GM23338 (cell line): ENCODE measurements around the gene SMAD1. TPM values are rescaled to one million over a fixed set of nuclear protein-coding genes. Genes with fewer than 3 reads are reported as not detected.

Experiments used
- ATAC-seq: fragments of 200-7000 bp; cut with Tn5 transposase; 3 replicates; pipeline ENCODE4 v1.9.1; 2020
- DNase-seq: peaks from one replicate; pipeline ENCODE4 v3.0.0-alpha.2; 2015; ENCODE audit warnings: low spot score
- H2AFZ ChIP-seq: fragments of 200-600 bp; sonication (generic); 2 replicates; pipeline ENCODE4 v1.8.0; 2016; ENCODE audit warnings: antibody characterized with exemption, mild to moderate bottlenecking, moderate library complexity
- H3F3A ChIP-seq: fragments of 200-600 bp; sonication (generic); replicated peaks from 2 replicates; pipeline ENCODE4 v1.8.0; 2017; ENCODE audit warnings: antibody characterized with exemption, mixed run types, low read depth
- H3K27ac ChIP-seq: fragments of 200-600 bp; sonication (generic); 2 replicates; pipeline ENCODE4 v1.6.1; 2016; ENCODE audit warnings: low read depth
- H3K27me3 ChIP-seq: fragments of 200-600 bp; sonication (generic); 2 replicates; pipeline ENCODE4 v1.8.0; 2016; ENCODE audit warnings: mild to moderate bottlenecking, mixed run types, moderate library complexity; ENCODE audit not compliant: insufficient read depth
- H3K36me3 ChIP-seq: fragments of 200-600 bp; sonication (generic); 2 replicates; pipeline ENCODE4 v1.8.0; 2016; ENCODE audit warnings: mild to moderate bottlenecking; ENCODE audit not compliant: insufficient read depth
- H3K4me1 ChIP-seq: fragments of 200-600 bp; sonication (generic); 2 replicates; pipeline ENCODE4 v1.8.0; 2016; ENCODE audit warnings: mild to moderate bottlenecking, moderate library complexity; ENCODE audit not compliant: insufficient read depth
- H3K4me2 ChIP-seq: fragments of 200-600 bp; sonication (generic); 2 replicates; pipeline ENCODE4 v1.7.1; 2017; ENCODE audit warnings: mixed run types
- H3K4me3 ChIP-seq: fragments of 200-600 bp; sonication (generic); 2 replicates; pipeline ENCODE4 v1.6.1; 2016; ENCODE audit warnings: mixed run types
- H3K79me2 ChIP-seq: fragments of 200-600 bp; sonication (generic); replicated peaks from 2 replicates; pipeline ENCODE4 v1.8.0; 2017; ENCODE audit warnings: mild to moderate bottlenecking; ENCODE audit not compliant: insufficient read depth
- H3K9me2 ChIP-seq: fragments of 200-600 bp; sonication (generic); 2 replicates; pipeline ENCODE4 v1.8.0; 2017; ENCODE audit not compliant: insufficient read depth
- H4K20me1 ChIP-seq: fragments of 200-600 bp; sonication (generic); replicated peaks from 2 replicates; pipeline ENCODE4 v1.8.0; 2017; ENCODE audit warnings: mild to moderate bottlenecking; ENCODE audit not compliant: insufficient read depth
- H3K27ac Mint-ChIP-seq: 2 replicates; pipeline ENCODE4 v1.8.0; 2020; ENCODE audit warnings: inconsistent platforms, mild to moderate bottlenecking, moderate library complexity, mixed read lengths
- H3K27me3 Mint-ChIP-seq: 3 replicates; pipeline ENCODE4 v1.8.0; 2022; ENCODE audit warnings: low read depth, mild to moderate bottlenecking, moderate library complexity, mixed read lengths, inconsistent platforms; ENCODE audit not compliant: insufficient read depth, poor library complexity
- H3K36me3 Mint-ChIP-seq: 3 replicates; pipeline ENCODE4 v1.8.0; 2021; ENCODE audit warnings: low read depth, mild to moderate bottlenecking, inconsistent platforms, moderate library complexity, mixed read lengths
- H3K4me1 Mint-ChIP-seq: 3 replicates; pipeline ENCODE4 v1.8.0; 2020; ENCODE audit warnings: mild to moderate bottlenecking, inconsistent platforms, mixed read lengths
- H3K4me3 Mint-ChIP-seq: 3 replicates; pipeline ENCODE4 v1.8.0; 2021; ENCODE audit warnings: moderate library complexity, mild to moderate bottlenecking, inconsistent platforms, mixed read lengths
- H3K9me3 Mint-ChIP-seq: 3 replicates; pipeline ENCODE4 v1.8.0; 2020; ENCODE audit warnings: moderate library complexity, mild to moderate bottlenecking, inconsistent platforms, mixed read lengths
- CREB1 ChIP-seq: fragments of 250-450 bp; sonication (Bioruptor Pico); IDR thresholded peaks from 2 replicates; pipeline ENCODE4 v1.5.0; 2020; ENCODE audit warnings: low read depth, mild to moderate bottlenecking, moderate library complexity
- EZH2 ChIP-seq: fragments of 200-600 bp; sonication (generic); IDR thresholded peaks from one replicate; pipeline ENCODE4 v1.8.0; 2017; ENCODE audit warnings: antibody characterized with exemption, mild to moderate bottlenecking, low read depth; ENCODE audit not compliant: unreplicated experiment
- EZH2phosphoT487 ChIP-seq: fragments of 200-600 bp; sonication (generic); IDR thresholded peaks from one replicate; pipeline ENCODE4 v1.8.1; 2018; ENCODE audit warnings: antibody characterized with exemption; ENCODE audit not compliant: unreplicated experiment
- REST ChIP-seq: IDR thresholded peaks from one replicate; pipeline ENCODE4 v1.6.1; 2018; ENCODE audit warnings: antibody characterized with exemption; ENCODE audit not compliant: unreplicated experiment
- STAT1 ChIP-seq: IDR thresholded peaks from one replicate; pipeline ENCODE4 v1.6.1; 2016; ENCODE audit warnings: antibody characterized with exemption; ENCODE audit not compliant: unreplicated experiment
- ZNF114 ChIP-seq: fragments of 250-450 bp; sonication (Bioruptor Pico); IDR thresholded peaks from 2 replicates; pipeline ENCODE4 v1.5.0; 2020; ENCODE audit warnings: mild to moderate bottlenecking, moderate library complexity
- ZNF331 ChIP-seq: fragments of 250-450 bp; sonication (Bioruptor Pico); IDR thresholded peaks from 2 replicates; pipeline ENCODE4 v1.5.0; 2020; ENCODE audit warnings: low read depth, mild to moderate bottlenecking, moderate library complexity
- polyA plus RNA-seq: library from polyadenylated mRNA; unstranded; fragments of >200 nt; fragmentation: Nextera tagmentation; extraction: Ambion mirVana; gene quantifications from 2 replicates; pipeline ENCODE4 v1.2.1, GENCODE V29; 2016
- total RNA-seq: library from RNA; depleted of rRNA; stranded (reverse); fragments of >200 nt; shearing (Covaris generic); gene quantifications from 2 replicates; pipeline ENCODE4 v1.2.3, GENCODE V29; 2014

Gene SMAD1
- total and polyA plus RNA-seq, 2 experiments from 2014 or later = 19.8 to 33.6 TPM

- H3K79me2 ChIP-seq = peaks cover 99% of the 10 kb centered on the region
- H3K27me3 Mint-ChIP-seq = no peaks in the 10 kb centered on the region
- 0 out of 2 replicates have a peak, but pooled peaks cover 14% of the 10 kb centered on the region for H4K20me1 ChIP-seq
Observed at GRCh38 chr4:145493166-145493565, 11.5 kb downstream of the SMAD1 start.

GRCh38 chr4:145494666-145495270 is 13.1 kb downstream of the SMAD1 start:
- no peak overlapping the region for H3K4me3 ChIP-seq
- DNase-seq (no peak), ATAC-seq (no peak)
- H3K79me2 ChIP-seq = peaks cover 98% of the 10 kb centered on the region
- H4K20me1 ChIP-seq = 0 out of 2 replicates have a peak, but pooled peaks cover 14% of the 10 kb centered on the region
- no peaks in the 10 kb centered on the region for H3F3A ChIP-seq
- TF ChIP-seq EZH2 = no peak
- no peak for TF ChIP-seq ZNF331 (CRISPR knock-in tag)
- H3K36me3 ChIP-seq = no peaks in the 10 kb centered on the region
- peaks cover 15% of the 10 kb centered on the region for H3K4me1 Mint-ChIP-seq
- H3K4me1 ChIP-seq = peaks cover 4% of the 10 kb centered on the region; the same call in 1 of the 2 replicates
- 0 out of 2 replicates have a peak overlapping the region, but pooled peaks have one; percentile 40 for H3K27ac ChIP-seq
- H2AFZ ChIP-seq = no peak overlapping the region
- no peaks in the 10 kb centered on the region for H3K27me3 Mint-ChIP-seq
- no peak overlapping the region for H3K4me3 Mint-ChIP-seq
- no peaks in the 10 kb centered on the region for H3K36me3 Mint-ChIP-seq
- no peak overlapping the region; the same call in none of the 2 replicates for H3K27ac Mint-ChIP-seq
- H3K4me2 ChIP-seq = no peak overlapping the region
- H3K9me3 Mint-ChIP-seq = no peaks in the 10 kb centered on the region
- H3K9me2 ChIP-seq = no peaks in the 10 kb centered on the region
- H3K27me3 ChIP-seq = no peaks in the 10 kb centered on the region

More at GRCh38 chr4:145493166-145493565, 11.5 kb downstream of the SMAD1 start:
- Histone ChIP-seq H3K4me3 (no peak overlapping the region), H3K27me3 (no peaks in the 10 kb centered on the region), H3K4me1 (peaks cover 9% of the 10 kb centered on the region), H3K36me3 (no peaks in the 10 kb centered on the region), H3K27ac (no peak overlapping the region), H3F3A (no peaks in the 10 kb centered on the region), H2AFZ (no peak overlapping the region), H3K9me2 (no peaks in the 10 kb centered on the region), H3K4me2 (no peak overlapping the region)
- Mint-ChIP-seq H3K27ac (no peak overlapping the region), H3K4me3 (no peak overlapping the region), H3K4me1 (peaks cover 15% of the 10 kb centered on the region), H3K36me3 (no peaks in the 10 kb centered on the region), H3K9me3 (no peaks in the 10 kb centered on the region)
- no peak for DNase-seq
- ATAC-seq = no peak
- TF ChIP-seq EZH2phosphoT487 = no peak
- no peak for TF ChIP-seq REST
- no peak for TF ChIP-seq ZNF331 (CRISPR knock-in tag)
- no peak for TF ChIP-seq CREB1 (CRISPR knock-in tag)
- no peak for TF ChIP-seq STAT1
- no peak for TF ChIP-seq ZNF114 (CRISPR knock-in tag)
